ENCODE data around the gene MDN1.

MDN1 gene

GRCh38 chr6:89599727-89600126 is 219.9 kb downstream of the MDN1 start:
- Histone ChIP-seq H3K4me1 (ENCODE audit: control insufficient read depth, insufficient read depth, low read depth, low read length) (no peaks in the 10 kb centered on the region), H3K4me2 (ENCODE audit: low read length, poor library complexity, severe bottlenecking) (no peak overlapping the region), H3K18ac (ENCODE audit: low read depth in 1 of 2, low read length in 2 of 2) (no peak overlapping the region), H3K27me3 (ENCODE audit: control insufficient read depth in 1 of 2, insufficient read depth in 1 of 2, low read length in 2 of 2) (peaks cover 0 to 5% of the 10 kb centered on the region in 2 experiments), H2BK5ac (ENCODE audit: low read depth, low read length, poor library complexity, severe bottlenecking) (no peak overlapping the region), H2AK5ac (ENCODE audit: low read length, severe bottlenecking) (no peak overlapping the region), H2BK15ac (ENCODE audit: low read depth, poor library complexity, severe bottlenecking) (no peak overlapping the region), H2BK120ac (ENCODE audit: low read depth, low read length) (no peak overlapping the region), H2AFZ (ENCODE audit: low read depth, low read length) (no peak overlapping the region), H3K36me3 (ENCODE audit: control insufficient read depth in 1 of 2, insufficient read depth in 2 of 2, low read depth in 1 of 2, low read length in 2 of 2) (no peaks in the 10 kb centered on the region), H3K27ac (ENCODE audit: low read length, poor library complexity, severe bottlenecking) (no peak overlapping the region), H3K4ac (ENCODE audit: low read depth in 1 of 2, low read length in 2 of 2) (no peak overlapping the region), H3K9ac (ENCODE audit: low read length) (no peak overlapping the region), H3K23ac (ENCODE audit: low read length in 2 of 2) (no peak overlapping the region), H4K91ac (ENCODE audit: low read length) (no peak overlapping the region), H3K79me1 (replicated peaks; ENCODE audit: low read length, poor library complexity, severe bottlenecking) (no peaks in the 10 kb centered on the region), H3K4me3 (ENCODE audit: insufficient read depth in 1 of 2, low read depth in 1 of 2, low read length in 2 of 2) (no peak overlapping the region), H3K14ac (ENCODE audit: low read length in 2 of 2) (no peak overlapping the region), H3K9me3 (ENCODE audit: control insufficient read depth, low read length) (no peaks in the 10 kb centered on the region), H2BK12ac (ENCODE audit: low read length in 2 of 2) (no peak overlapping the region), H4K8ac (ENCODE audit: low read length) (no peak overlapping the region)
- WGBS: 59% methylated on average over 7 of the region's 7 CpGs
- DNase-seq: no peak

GRCh38 chr6:89597988-89598387 is 221.6 kb downstream of the MDN1 start:
- Histone ChIP-seq H3K79me1 (replicated peaks; ENCODE audit: low read length, poor library complexity, severe bottlenecking) (no peaks in the 10 kb centered on the region), H3K4ac (ENCODE audit: low read depth in 1 of 2, low read length in 2 of 2) (no peak overlapping the region)

GRCh38 chr6:89597372-89597771 is 222.2 kb downstream of the MDN1 start:
- Histone ChIP-seq H3K4me2 (ENCODE audit: low read length, poor library complexity, severe bottlenecking) (no peak overlapping the region), H2BK5ac (ENCODE audit: low read depth, low read length, poor library complexity, severe bottlenecking) (no peak overlapping the region), H2BK12ac (ENCODE audit: low read length in 2 of 2) (no peak overlapping the region), H3K9me3 (ENCODE audit: control insufficient read depth, low read length) (no peaks in the 10 kb centered on the region), H2AK5ac (ENCODE audit: low read length, severe bottlenecking) (no peak overlapping the region), H3K18ac (ENCODE audit: low read depth in 1 of 2, low read length in 2 of 2) (no peak overlapping the region), H3K14ac (ENCODE audit: low read length in 2 of 2) (no peak overlapping the region), H3K79me1 (replicated peaks; ENCODE audit: low read length, poor library complexity, severe bottlenecking) (no peaks in the 10 kb centered on the region), H3K4me1 (ENCODE audit: control insufficient read depth, insufficient read depth, low read depth, low read length) (no peaks in the 10 kb centered on the region), H3K4me3 (ENCODE audit: insufficient read depth in 1 of 2, low read depth in 1 of 2, low read length in 2 of 2) (no peak overlapping the region), H3K23ac (ENCODE audit: low read length in 2 of 2) (no peak overlapping the region), H2BK15ac (ENCODE audit: low read depth, poor library complexity, severe bottlenecking) (no peak overlapping the region), H2AFZ (ENCODE audit: low read depth, low read length) (no peak overlapping the region), H3K36me3 (ENCODE audit: control insufficient read depth in 1 of 2, insufficient read depth in 2 of 2, low read depth in 1 of 2, low read length in 2 of 2) (no peaks in the 10 kb centered on the region), H3K9ac (ENCODE audit: low read length) (no peak overlapping the region), H4K8ac (ENCODE audit: low read length) (no peak overlapping the region), H3K27ac (ENCODE audit: low read length, poor library complexity, severe bottlenecking) (no peak overlapping the region), H4K91ac (ENCODE audit: low read length) (no peak overlapping the region), H3K4ac (ENCODE audit: low read depth in 1 of 2, low read length in 2 of 2) (no peak overlapping the region), H2BK120ac (ENCODE audit: low read depth, low read length) (no peak overlapping the region), H3K27me3 (ENCODE audit: control insufficient read depth in 1 of 2, insufficient read depth in 1 of 2, low read length in 2 of 2) (peaks cover 0 to 5% of the 10 kb centered on the region in 2 experiments)
- DNase-seq: no peak
- WGBS: 73% methylated on average over 1 of the region's 2 CpGs

More at GRCh38 chr6:89597988-89598387, 221.6 kb downstream of the MDN1 start:
- no peak overlapping the region for H3K18ac ChIP-seq (ENCODE audit: low read depth in 1 of 2, low read length in 2 of 2)
- no peak overlapping the region for H2BK5ac ChIP-seq (ENCODE audit: low read depth, low read length, poor library complexity, severe bottlenecking)
- no peak overlapping the region for H3K14ac ChIP-seq (ENCODE audit: low read length in 2 of 2)
- no peak overlapping the region for H3K4me3 ChIP-seq (ENCODE audit: insufficient read depth in 1 of 2, low read depth in 1 of 2, low read length in 2 of 2)
- no peaks in the 10 kb centered on the region for H3K4me1 ChIP-seq (ENCODE audit: control insufficient read depth, insufficient read depth, low read depth, low read length)
- no peak overlapping the region for H2BK120ac ChIP-seq (ENCODE audit: low read depth, low read length)
- no peak overlapping the region for H4K91ac ChIP-seq (ENCODE audit: low read length)
- no peak overlapping the region for H3K23ac ChIP-seq (ENCODE audit: low read length in 2 of 2)
- no peak overlapping the region for H3K27ac ChIP-seq (ENCODE audit: low read length, poor library complexity, severe bottlenecking)
- no peak overlapping the region for H2AFZ ChIP-seq (ENCODE audit: low read depth, low read length)
- H2BK15ac ChIP-seq (ENCODE audit: low read depth, poor library complexity, severe bottlenecking): no peak overlapping the region
- 26% methylated on average over 3 of the region's 3 CpGs for WGBS
- no peaks in the 10 kb centered on the region for H3K9me3 ChIP-seq (ENCODE audit: control insufficient read depth, low read length)
- H2AK5ac ChIP-seq (ENCODE audit: low read length, severe bottlenecking): no peak overlapping the region
- H3K36me3 ChIP-seq (ENCODE audit: control insufficient read depth in 1 of 2, insufficient read depth in 2 of 2, low read depth in 1 of 2, low read length in 2 of 2): no peaks in the 10 kb centered on the region
- H4K8ac ChIP-seq (ENCODE audit: low read length): no peak overlapping the region
- no peak overlapping the region for H2BK12ac ChIP-seq (ENCODE audit: low read length in 2 of 2)
- H3K4me2 ChIP-seq (ENCODE audit: low read length, poor library complexity, severe bottlenecking): no peak overlapping the region
- peak; percentile 13 for DNase-seq
- peaks cover 0 to 5% of the 10 kb centered on the region in 2 experiments for H3K27me3 ChIP-seq (ENCODE audit: control insufficient read depth in 1 of 2, insufficient read depth in 1 of 2, low read length in 2 of 2)
- no peak overlapping the region for H3K9ac ChIP-seq (ENCODE audit: low read length)

- Histone ChIP-seq H3K4me2 (ENCODE audit: low read length, poor library complexity, severe bottlenecking) (no peak overlapping the region), H3K79me1 (replicated peaks; ENCODE audit: low read length, poor library complexity, severe bottlenecking) (no peaks in the 10 kb centered on the region), H2AFZ (ENCODE audit: low read depth, low read length) (no peak overlapping the region), H2BK12ac (ENCODE audit: low read length in 2 of 2) (no peak overlapping the region), H3K23ac (ENCODE audit: low read length in 2 of 2) (no peak overlapping the region), H3K14ac (ENCODE audit: low read length in 2 of 2) (no peak overlapping the region), H3K4ac (ENCODE audit: low read depth in 1 of 2, low read length in 2 of 2) (no peak overlapping the region), H3K18ac (ENCODE audit: low read depth in 1 of 2, low read length in 2 of 2) (no peak overlapping the region), H3K4me3 (ENCODE audit: insufficient read depth in 1 of 2, low read depth in 1 of 2, low read length in 2 of 2) (no peak overlapping the region), H3K27ac (ENCODE audit: low read length, poor library complexity, severe bottlenecking) (no peak overlapping the region), H3K36me3 (ENCODE audit: control insufficient read depth in 1 of 2, insufficient read depth in 2 of 2, low read depth in 1 of 2, low read length in 2 of 2) (no peaks in the 10 kb centered on the region), H3K9ac (ENCODE audit: low read length) (no peak overlapping the region), H2BK15ac (ENCODE audit: low read depth, poor library complexity, severe bottlenecking) (no peak overlapping the region), H2AK5ac (ENCODE audit: low read length, severe bottlenecking) (no peak overlapping the region), H2BK120ac (ENCODE audit: low read depth, low read length) (no peak overlapping the region), H3K9me3 (ENCODE audit: control insufficient read depth, low read length) (no peaks in the 10 kb centered on the region), H4K8ac (ENCODE audit: low read length) (no peak overlapping the region), H4K91ac (ENCODE audit: low read length) (no peak overlapping the region), H3K27me3 (ENCODE audit: control insufficient read depth in 1 of 2, insufficient read depth in 1 of 2, low read length in 2 of 2) (peaks cover 0 to 5% of the 10 kb centered on the region in 2 experiments), H3K4me1 (ENCODE audit: control insufficient read depth, insufficient read depth, low read depth, low read length) (no peaks in the 10 kb centered on the region), H2BK5ac (ENCODE audit: low read depth, low read length, poor library complexity, severe bottlenecking) (no peak overlapping the region)
- 63% methylated on average over 1 of the region's 1 CpG for WGBS
- DNase-seq: no peak
Observed at GRCh38 chr6:89596484-89596883, 223.1 kb downstream of the MDN1 start.
